Stromal cell of bone marrow (primary cell): Measurements from ENCODE around the gene ST7L.
"Not testable (repeated sequence)": the region's sequence is repeated elsewhere in the genome, so short reads cannot be mapped to it uniquely, and the experiment has no call there.

Experiments used
- DNase-seq: peaks from one replicate; pipeline ENCODE4 v3.0.0-alpha.2; 2012; ENCODE audit warnings: low read depth

Gene ST7L

DNA sequence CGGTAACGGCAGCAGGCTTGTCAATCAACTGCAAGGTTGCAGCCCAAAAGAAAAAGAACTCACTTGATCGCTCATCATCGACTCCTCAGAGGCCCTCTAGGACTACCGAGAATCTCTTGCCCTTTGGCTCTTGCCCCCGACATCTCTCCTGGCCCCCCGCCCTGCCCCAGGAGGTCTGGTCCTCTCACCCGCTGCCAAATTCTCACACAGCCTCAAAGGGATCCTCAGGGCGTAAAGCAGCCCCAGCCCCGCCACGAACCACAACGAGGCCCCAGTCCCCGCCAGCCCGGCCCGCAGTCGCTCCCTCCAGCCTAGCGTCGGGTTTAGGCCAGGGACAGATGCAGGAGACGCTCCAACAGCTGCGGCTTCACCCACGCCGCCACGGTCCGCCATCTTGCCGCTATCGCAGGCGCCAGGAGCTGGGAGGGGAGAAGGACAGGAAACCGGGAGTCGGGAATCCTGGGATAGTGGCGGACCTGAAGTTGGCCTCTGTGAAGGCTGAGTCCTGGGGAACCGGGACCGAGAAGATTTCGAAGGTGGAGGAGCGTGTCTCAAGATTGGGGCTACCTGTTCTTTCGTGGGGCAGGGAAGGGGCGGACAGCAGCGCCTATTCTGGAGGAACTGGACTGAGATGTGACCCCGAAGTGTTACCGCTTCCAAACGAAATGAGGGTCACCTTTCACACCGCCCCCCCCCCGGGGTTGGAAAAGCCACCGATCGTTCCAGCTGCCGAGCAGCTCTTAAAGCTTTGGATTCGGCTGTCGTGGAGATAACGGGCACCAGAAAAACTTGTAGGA is at the start of gene ST7L:
Gene ST7L, minus strand, starts transcription at position 421 of the 797 bp plus-strand sequence. Its CDS starts 28 bp downstream, at position 393.
- peak; percentile 45 for DNase-seq

DNA sequence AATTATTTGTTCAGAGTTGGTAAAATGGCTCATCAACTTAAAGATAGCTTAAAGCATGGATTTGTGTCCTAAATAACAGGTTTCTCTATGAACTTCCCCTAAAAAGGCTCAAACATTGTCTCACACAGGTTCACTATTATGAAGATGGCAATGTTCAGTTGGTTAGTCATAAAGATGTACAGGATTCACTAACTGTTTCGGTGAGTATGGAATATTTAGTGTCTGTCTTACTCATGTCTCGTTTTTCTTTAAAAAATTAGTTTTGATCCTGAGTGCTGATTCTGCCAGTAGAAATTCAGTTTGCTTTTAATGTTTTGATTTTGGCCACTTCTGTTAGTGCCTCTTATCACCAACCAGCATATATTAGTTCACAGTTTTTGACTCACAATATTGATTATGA is 48.0 kb upstream of the ST7L start:
- no peak for DNase-seq

- DNase-seq: no peak
These were observed 46.9 kb upstream of the ST7L start for GRCh38 chr1:112665857-112666256.

DNA sequence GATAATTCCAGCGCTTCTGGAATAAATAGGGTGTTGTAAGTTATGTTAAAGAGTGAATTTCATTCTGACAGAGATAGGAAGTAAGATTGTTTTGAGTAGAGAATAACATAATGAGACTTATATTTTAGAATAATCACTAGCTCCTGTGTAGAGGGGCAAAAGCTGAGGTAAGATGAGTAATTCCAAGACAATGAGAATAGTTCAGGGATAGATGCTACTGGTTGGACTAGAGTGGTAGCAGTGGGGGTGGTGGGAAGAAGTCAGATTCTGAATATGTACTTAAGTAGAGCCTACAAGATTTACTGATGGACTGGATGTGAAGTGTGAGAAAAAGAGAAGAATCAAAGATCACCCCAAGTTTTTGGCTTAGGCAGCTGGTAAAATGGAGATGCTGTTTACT is 32.3 kb upstream of the ST7L start:
- DNase-seq: no peak

GRCh38 chr1:112646225-112646624 is 27.3 kb upstream of the ST7L start:
- no peak for DNase-seq

DNA sequence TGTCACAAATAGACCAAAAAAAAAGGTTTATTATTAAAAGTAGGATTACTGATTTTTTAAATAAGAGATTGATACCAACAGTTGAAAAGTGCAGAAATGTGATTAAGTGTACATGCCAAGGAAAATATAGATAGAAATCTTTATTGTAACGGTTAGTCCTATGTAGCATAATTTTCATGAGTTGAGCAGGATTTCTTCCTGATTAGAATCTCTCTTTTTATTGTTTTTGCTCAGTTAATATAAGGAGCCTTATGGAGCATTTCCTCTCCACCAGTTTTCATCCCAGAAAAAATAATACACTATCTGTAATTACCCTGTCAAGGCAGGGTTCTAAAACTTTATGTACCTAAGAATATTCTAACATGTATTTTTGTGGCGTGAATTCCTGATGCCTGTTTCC is 24.1 kb upstream of the ST7L start:
- no peak for DNase-seq

DNA sequence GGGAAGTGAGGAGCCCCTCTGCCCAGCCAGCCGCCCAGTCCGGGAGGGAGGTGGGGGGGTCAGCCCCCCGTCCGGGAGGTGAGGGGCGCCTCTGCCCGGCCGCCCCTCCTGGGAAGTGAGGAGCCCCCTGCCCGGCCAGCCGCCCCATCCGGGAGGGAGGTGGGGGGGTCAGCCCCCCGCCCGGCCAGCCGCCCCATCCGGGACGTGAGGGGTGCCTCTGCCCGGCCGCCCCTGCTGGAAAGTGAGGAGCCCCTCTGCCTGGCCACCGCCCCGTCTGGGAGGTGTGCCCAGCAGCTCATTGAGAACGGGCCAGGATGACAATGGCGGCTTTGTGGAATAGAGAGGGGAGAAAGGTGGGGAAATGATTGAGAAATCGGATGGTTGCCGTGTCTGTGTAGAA is 21.5 kb upstream of the ST7L start:
- not testable (repeated sequence) for DNase-seq

DNA sequence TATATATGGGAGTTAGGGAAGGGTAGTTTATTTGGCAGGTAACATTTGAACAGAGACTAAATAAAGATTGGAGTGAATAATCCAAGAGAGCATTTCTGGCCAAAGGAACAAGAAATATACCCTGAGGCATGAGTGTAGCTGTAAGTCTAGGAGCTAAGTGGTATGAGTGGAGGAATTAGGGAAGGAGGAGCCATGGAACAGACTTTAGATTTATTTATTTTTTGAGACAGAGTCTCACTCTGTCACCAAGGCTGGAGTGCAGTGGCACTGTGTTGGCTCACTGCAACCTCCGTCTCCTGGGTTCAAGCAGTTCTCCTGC is 19.1 kb upstream of the ST7L start:
- no peak for DNase-seq

DNA sequence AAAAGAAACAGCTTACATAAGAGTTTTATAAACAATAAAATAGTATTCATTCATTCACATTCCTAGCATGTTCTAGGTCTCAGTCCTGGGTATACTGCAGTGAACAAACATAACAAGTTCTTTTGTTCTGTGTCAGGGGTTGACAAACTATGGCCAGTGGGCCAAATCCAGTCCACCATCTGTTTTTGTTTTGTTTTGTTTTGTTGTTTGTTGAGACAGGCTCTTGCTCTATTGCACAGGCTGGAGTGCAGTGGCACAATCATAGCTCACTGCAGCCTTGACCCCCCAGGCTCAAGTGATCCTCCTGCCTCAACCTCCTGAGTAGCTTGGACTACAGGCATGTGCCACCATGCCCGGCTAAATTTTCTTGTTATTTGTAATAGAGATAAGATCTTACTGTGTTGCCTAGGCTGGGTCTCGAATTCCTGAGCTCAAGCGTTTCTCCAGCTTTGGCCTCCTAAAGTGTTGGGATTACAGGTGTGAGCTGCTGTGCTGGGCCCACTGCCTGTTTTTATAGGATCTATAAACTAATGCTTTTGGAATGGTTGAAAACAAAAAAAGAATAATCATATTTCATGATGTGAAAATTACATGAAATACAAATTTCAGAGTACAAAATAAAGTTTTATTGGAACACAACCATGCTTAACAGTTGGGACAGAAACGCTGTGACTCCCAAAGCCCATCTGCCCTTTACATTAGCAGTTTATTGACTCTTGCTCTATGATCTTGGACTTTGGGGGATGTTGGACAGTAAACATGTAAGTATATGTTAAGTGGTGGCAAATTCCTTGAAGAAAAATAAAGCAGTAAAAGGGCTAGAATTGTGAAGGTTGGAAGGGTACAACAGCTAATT is 18.5 kb upstream of the ST7L start:
- DNase-seq: no peak

DNA sequence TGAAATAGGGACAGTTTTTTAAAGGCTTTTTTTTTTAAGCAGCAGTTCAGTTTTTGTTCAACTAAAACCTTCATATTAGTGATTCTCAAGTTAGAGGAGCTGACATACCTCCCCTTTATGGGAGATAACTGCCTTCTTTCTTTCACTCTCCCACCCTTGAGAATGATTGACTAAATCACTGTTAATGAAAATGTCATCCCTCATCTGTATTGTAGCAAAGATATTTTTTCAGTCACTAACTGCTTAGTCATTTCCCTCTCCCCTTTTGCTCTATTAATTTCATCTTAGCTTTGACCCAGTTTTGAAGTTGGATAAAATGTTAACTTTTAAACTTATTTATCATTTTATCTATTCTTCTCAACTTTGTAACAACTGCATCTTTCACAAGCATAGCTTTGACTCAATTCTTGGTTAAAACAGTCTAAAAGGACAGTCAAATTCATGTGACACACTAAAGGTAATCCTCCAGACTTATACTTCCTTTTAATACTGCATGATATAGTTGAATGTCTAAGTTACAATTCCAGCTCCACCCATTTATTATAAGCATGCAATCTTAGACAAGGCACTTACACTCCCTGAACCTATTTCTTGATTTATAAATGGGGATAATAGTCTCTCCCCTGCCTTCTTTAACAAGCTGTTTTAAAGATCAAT is 17.8 kb upstream of the ST7L start:
- DNase-seq: no peak

DNA sequence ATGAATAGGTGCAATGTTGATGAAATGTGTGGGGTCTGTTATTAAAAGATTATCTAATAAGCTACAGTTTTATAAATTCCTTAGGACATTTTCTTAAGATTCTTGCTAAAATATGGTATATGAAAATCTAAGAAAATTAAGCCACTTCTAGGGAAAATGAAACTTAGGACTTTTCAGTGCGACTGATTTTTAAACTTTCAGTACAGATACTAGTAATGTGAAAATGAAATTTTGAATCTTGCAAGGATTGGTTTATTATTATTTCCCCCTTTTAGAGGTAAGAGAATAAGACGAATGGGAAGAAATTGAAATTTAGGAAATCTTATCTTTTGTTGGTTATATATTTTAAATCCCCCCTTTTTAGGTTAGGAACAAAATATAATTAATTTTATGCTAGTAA is 17.1 kb upstream of the ST7L start:
- no peak for DNase-seq

DNA sequence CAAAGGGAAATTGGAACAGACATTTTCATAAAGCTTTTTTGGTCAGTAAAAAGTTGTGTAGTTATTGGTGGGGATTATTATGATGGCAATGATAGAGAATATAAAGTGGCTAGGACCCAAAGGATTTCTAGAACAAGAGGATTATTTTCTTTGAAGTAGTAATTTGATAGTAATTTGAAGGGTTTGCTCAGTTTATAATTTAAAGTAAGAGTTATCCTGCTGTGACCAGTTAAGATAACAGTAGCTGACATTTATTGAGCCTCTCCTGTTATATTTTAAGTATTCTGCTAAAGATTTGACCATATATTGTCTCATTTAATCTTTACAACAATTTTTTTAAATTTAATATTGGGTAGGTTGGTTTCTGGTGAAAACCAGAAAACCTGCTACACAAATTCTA is 15.4 kb upstream of the ST7L start:
- no peak for DNase-seq

DNA sequence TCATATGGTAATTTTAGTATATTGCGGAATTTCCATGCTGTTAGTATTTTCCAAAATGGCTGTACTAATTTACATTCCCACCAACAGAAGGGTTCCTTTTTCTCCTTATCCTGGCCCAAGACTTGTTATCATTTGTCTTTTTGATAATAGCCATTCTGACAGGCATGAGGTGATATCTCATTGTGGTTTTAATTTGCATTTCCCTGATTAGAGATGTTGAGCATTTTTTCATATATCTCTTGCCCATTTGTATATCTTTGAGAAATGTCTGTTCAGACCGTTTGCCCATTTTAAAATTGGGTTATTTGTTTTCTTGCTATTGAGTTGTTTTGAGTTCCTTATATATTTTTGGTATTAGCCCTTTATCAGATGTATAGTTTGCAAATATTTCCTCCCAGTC is 14.7 kb upstream of the ST7L start:
- no peak for DNase-seq

DNA sequence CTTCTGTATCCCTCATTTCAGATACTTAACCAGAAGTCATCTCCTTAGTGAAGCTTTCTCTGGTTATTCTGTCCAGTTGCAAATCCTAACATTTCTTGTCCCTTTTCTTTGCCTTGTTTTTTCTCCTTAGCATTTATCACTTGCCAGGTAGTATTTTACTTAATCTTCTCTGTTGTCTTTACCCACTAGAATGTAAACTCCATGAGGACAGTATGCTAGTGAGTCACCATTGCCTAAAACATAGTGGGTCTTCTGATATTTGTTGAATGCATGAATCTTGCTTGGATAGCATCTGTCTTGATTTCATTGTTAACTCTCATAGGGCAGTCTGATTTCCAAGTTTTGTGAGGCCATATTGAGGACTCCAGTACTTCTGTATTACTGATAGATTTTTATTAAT is 10.3 kb upstream of the ST7L start:
- DNase-seq: no peak

DNA sequence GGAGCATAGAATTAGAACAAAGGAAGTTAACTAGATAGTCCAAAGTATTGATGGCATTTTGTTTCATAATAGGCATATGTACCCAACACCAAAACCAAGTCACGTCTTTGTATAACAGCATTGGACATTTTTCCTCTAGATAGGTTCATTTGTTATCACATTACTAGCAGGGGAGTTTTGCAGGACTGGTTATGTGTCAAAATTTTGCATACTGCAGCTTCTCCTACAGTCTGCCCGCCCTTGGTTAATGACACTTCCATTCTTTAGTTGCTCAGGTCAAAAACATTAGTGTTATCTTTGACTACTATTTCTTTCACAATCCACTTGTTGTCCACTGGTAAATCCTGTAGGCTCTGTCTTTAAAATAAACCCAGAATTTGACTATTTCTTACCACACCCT is 9.6 kb upstream of the ST7L start:
- no peak for DNase-seq

DNA sequence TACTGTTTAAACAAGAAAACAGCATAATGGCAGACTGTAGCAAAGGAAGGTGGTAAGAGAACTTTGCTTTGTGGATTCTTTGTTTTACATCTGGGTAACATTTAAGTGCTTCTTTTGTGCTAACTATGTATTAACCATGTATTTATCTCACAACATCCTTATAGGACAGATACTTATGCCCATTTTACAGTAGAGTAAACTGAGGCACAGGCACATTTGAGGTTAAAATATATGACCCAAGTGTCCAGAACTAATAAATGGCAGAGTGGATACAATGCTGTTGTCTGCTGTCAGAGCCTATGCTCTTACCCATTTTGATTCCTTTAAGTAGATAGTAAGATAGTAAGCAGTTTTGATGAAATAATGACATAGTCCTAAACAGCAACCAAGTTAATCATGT is 7.9 kb upstream of the ST7L start:
- DNase-seq: no peak

GRCh38 chr1:112626193-112626592 is 7.3 kb upstream of the ST7L start:
- DNase-seq: no peak

GRCh38 chr1:112625696-112626095 is 6.8 kb upstream of the ST7L start:
- DNase-seq: no peak

DNA sequence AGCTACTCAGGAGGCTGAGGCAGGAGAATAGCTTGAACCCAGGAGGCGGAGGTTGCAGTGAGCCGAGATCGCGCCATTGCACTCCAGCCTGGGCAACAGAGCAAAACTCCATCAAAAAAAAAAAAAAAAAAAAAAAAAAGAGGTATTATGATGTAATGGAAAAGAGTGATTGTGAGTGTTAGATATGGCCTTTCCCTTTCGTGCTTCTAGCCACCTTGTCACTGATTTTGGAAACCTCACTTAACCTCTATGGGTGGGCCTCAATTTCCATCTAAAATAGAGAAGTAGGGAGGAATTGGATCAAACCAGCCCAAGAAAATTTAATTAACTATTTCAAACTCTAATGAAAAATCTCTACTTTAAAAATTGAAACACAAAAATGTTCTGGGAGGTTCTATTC is 5.6 kb upstream of the ST7L start:
- DNase-seq: not testable (repeated sequence)

DNA sequence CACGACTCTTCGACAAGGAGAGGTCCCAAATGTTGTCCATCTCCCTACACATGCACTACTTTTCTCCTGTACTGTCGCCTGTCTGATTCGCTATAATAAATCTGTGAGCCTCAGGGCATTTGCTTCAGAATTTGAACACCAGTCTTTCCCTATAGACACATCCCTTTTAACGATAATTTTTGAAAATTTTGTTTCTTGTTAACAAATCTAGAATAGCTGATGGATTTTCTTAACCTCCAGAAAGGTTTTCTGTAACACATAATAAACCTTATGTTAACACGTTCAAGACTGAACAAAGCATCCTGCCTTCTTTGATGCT is 1.4 kb upstream of the ST7L start:
- no peak for DNase-seq

- DNase-seq: peak; percentile 87
These were observed 806 bp upstream of the ST7L start, which contains the start of gene CAPZA1 for GRCh38 chr1:112619518-112620376. TSS of gene CAPZA1 (plus strand) at chr1:112619832. CDS start at chr1:112619845, 13 bp downstream.

DNA sequence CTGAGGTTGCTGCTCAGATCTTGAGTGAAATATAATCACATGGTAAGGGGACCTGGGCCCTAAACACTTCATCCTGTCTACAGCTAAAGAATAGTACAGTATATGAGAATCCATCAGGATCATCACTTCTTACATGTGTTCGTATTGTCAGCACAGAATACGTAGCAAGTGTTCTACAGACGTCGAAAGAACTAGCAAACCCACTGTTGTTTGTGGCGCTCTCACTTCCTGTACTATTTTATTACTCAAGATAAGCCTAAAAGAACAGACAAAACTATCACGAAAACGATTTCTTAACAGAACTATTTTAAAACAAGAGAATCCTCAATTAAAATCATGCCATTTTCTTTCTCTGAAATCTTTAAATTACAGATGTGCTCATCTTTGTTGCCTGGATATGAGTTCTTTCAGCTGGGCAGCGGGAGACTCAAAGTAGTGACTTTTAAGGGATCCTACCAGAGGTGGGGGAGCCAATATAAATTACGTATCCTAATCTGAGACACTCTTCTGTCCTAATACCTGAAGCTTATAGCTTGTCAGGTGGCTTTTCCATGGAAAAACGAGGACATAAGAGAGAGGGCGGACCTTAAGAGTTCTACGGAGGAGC is 724 bp downstream of the ST7L start:
- peak; percentile 10 for DNase-seq
